ENCODE data around the gene DFFA.

DNA sequence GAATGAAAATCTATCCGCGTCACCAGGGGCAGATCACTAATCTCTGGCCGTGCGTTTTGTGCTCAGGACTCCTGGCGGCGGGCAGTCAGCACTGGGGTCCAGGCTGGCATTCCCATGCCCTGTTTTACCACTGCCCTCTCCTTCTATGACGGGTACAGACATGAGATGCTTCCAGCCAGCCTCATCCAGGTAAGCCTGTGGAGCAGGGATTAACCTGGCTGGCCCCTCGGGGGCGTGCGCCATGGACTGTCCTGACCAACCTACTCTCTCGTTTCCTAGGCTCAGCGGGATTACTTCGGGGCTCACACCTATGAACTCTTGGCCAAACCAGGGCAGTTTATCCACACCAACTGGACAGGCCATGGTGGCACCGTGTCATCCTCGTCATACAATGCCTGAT, 53.0 kb downstream of the DFFA start:
- TF ChIP-seq, protein P1, sequence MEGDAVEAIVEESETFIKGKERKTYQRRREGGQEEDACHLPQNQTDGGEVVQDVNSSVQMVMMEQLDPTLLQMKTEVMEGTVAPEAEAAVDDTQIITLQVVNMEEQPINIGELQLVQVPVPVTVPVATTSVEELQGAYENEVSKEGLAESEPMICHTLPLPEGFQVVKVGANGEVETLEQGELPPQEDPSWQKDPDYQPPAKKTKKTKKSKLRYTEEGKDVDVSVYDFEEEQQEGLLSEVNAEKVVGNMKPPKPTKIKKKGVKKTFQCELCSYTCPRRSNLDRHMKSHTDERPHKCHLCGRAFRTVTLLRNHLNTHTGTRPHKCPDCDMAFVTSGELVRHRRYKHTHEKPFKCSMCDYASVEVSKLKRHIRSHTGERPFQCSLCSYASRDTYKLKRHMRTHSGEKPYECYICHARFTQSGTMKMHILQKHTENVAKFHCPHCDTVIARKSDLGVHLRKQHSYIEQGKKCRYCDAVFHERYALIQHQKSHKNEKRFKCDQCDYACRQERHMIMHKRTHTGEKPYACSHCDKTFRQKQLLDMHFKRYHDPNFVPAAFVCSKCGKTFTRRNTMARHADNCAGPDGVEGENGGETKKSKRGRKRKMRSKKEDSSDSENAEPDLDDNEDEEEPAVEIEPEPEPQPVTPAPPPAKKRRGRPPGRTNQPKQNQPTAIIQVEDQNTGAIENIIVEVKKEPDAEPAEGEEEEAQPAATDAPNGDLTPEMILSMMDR (IDR thresholded peaks at IDR 0.05) = no peak
- TF ChIP-seq EP300 (IDR thresholded peaks at IDR 0.05) (no peak), POLR2A (IDR thresholded peaks at IDR 0.05) (no peak), POLR2AphosphoS5 (IDR thresholded peaks at IDR 0.05) (no peak)
